ENCODE data around the gene STXBP4.

- TF ChIP-seq CTCF (IDR thresholded peaks at IDR 0.05; ENCODE audit: low read length) (no peak), EZH2 (optimal IDR thresholded peaks at IDR 0.05; ENCODE audit: low read depth, low read length) (no peak), EZH2phosphoT487 (IDR thresholded peaks at IDR 0.05; ENCODE audit: low read length) (no peak)
Measured at GRCh38 chr17:54937018-54937417, 31.5 kb upstream of the STXBP4 start.

Data from MM.1S (cell line).